ENCODE data around the gene NSMCE4A. TPM values are rescaled to one million over a fixed set of nuclear protein-coding genes. Genes with fewer than 3 reads are reported as not detected.

NSMCE4A gene
- total and polyA plus RNA-seq, 2 of the 8 experiments (the other 6 are each of a cell fraction or from before 2014, with no cell fraction given), result 48.6 to 66.0 TPM

DNA sequence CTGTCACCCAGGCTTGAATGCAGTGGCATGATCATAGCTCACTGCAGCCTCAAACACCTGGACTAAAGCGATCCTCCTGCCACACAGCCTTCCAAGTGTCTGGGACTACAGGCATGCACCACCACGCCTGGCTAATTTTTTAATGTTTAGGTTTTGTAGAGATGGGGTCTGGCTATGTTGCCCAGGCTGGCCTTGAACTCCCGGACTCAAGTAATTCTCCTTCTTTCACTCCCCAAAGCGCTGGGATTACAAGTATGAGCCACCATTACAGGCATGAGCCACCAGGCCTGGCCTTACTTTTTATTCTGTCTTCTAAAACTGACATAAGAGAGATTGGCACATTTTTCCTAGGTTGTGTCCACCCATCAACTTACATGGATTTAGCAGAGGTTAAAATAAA lies 47.3 kb upstream of the NSMCE4A start:
- no peak overlapping the region for H3K14ac ChIP-seq (ENCODE audit: insufficient read length)
- WGBS, 2 experiments (ENCODE audit: extremely low coverage in 1 of 2, insufficient coverage in 1 of 2, insufficient read length in 1 of 2, insufficient replicate concordance in 2 of 2, low coverage in 1 of 2, low lambda C conversion rate in 2 of 2, missing lambda C conversion rate in 1 of 2), result 81% methylated on average over 4 of the region's 4 CpGs; no CpG with 5 or more reads in 1 of the 2 experiments
- H3K9me3 ChIP-seq (ENCODE audit: insufficient read depth in 2 of 2, low read depth in 1 of 2, low read length in 1 of 2), result no peaks in the 10 kb centered on the region
- H3K27ac ChIP-seq (ENCODE audit: low read depth, low read length), result no peak overlapping the region
- no peak for FAIRE-seq
- no peaks in the 10 kb centered on the region for H3K36me3 ChIP-seq (ENCODE audit: control insufficient read depth in 2 of 4, insufficient read depth in 4 of 4, low read length in 3 of 4)
- no peaks in the 10 kb centered on the region for H3K79me1 ChIP-seq (ENCODE audit: low read depth, low read length)
- no peak overlapping the region for H2AFZ ChIP-seq (ENCODE audit: low read length)
- H2BK20ac ChIP-seq (ENCODE audit: low read length), result no peak overlapping the region
- H2BK15ac ChIP-seq (ENCODE audit: low read length), result no peak overlapping the region
- no peak overlapping the region for H4K91ac ChIP-seq (replicated peaks; ENCODE audit: insufficient read length, low read length)
- no peak overlapping the region for H3K56ac ChIP-seq (replicated peaks; ENCODE audit: insufficient read length, low read depth, low read length)
- H3K18ac ChIP-seq (ENCODE audit: extremely low read depth, low read length), result no peak overlapping the region
- H3K4me1 ChIP-seq (replicated peaks in 1 of 4; ENCODE audit: control insufficient read depth in 3 of 4, insufficient read depth in 4 of 4, low read length in 3 of 4), result peaks cover 0 to 8% (median 5%) of the 10 kb centered on the region in 4 experiments; a peak in 6 of 7 replicates
- no peak overlapping the region for H4K5ac ChIP-seq (ENCODE audit: insufficient read length, low read depth, low read length)
- no peak overlapping the region for H2AK5ac ChIP-seq (ENCODE audit: low read depth, low read length)
- H4K8ac ChIP-seq (ENCODE audit: extremely low read depth, insufficient read depth, low read length), result no peak overlapping the region
- H3K23me2 ChIP-seq (ENCODE audit: low read depth, low read length), result peaks cover 3% of the 10 kb centered on the region; the same call in 1 of the 2 replicates
- H2BK120ac ChIP-seq (replicated peaks; ENCODE audit: low read depth, low read length), result no peak overlapping the region
- no peak for DNase-seq (ENCODE audit: low read depth in 1 of 2, low spot score in 2 of 2)
- H4K20me1 ChIP-seq (replicated peaks in 1 of 2; ENCODE audit: control insufficient read depth in 1 of 2, insufficient read depth in 2 of 2, low read length in 2 of 2), result no peaks in the 10 kb centered on the region
- no peak overlapping the region for H3K23ac ChIP-seq (ENCODE audit: insufficient read length)
- CTCF ChIA-PET (ENCODE audit: partially characterized antibody), result no interaction called here
- no peak overlapping the region for H3K4me3 ChIP-seq (ENCODE audit: extremely low read depth in 1 of 4, insufficient read depth in 2 of 4, low read depth in 3 of 4, low read length in 4 of 4)
- POLR2A ChIA-PET (ENCODE audit: partially characterized antibody), result no interaction called here
- no peak overlapping the region for H3K4ac ChIP-seq (replicated peaks; ENCODE audit: insufficient read length, low read depth, low read length)
- H2BK12ac ChIP-seq (ENCODE audit: low read depth, low read length), result no peak overlapping the region
- H3K4me2 ChIP-seq (ENCODE audit: insufficient read depth in 1 of 2, low read depth in 2 of 2, low read length in 2 of 2), result no peak overlapping the region
- no peak overlapping the region for H3K9ac ChIP-seq (replicated peaks in 1 of 4; ENCODE audit: extremely low read depth in 1 of 4, low read depth in 3 of 4, low read length in 3 of 4)
- no peaks in the 10 kb centered on the region for H3K79me2 ChIP-seq (ENCODE audit: control insufficient read depth in 1 of 2, insufficient read depth in 2 of 2, low read length in 2 of 2)
- no peak overlapping the region for H2BK5ac ChIP-seq (ENCODE audit: low read depth, low read length)
- no peaks in the 10 kb centered on the region for H3K27me3 ChIP-seq (replicated peaks in 1 of 4; ENCODE audit: control insufficient read depth in 3 of 4, extremely low read depth in 1 of 4, insufficient read depth in 3 of 4, low read length in 3 of 4)
- TF ChIP-seq HDAC2 (IDR thresholded peaks at IDR 0.05; ENCODE audit: borderline replicate concordance in 1 of 2, low read depth in 2 of 2, low read length in 2 of 2) (no peak), PHF8 (conservative IDR thresholded peaks at IDR 0.05; ENCODE audit: low read depth, low read length) (no peak), TCF12 (IDR thresholded peaks at IDR 0.05; ENCODE audit: low read depth, low read length) (no peak), TAF1 (IDR thresholded peaks at IDR 0.05; ENCODE audit: low read depth, low read length) (no peak), SP4 (IDR thresholded peaks at IDR 0.05; ENCODE audit: low read length) (no peak), SP2 (IDR thresholded peaks at IDR 0.05; ENCODE audit: low read length) (no peak), BCL11A (IDR thresholded peaks at IDR 0.05; ENCODE audit: low read depth in 2 of 2, low read length in 2 of 2) (no peak), CHD1 (IDR thresholded peaks at IDR 0.05; ENCODE audit: low read depth, low read length) (no peak), HDAC6 (IDR thresholded peaks at IDR 0.05; ENCODE audit: low read depth, low read length) (no peak), TBP (IDR thresholded peaks at IDR 0.05; ENCODE audit: low read depth, low read length) (no peak), GTF2F1 (IDR thresholded peaks at IDR 0.05; ENCODE audit: borderline replicate concordance, low read depth, low read length) (no peak), CBX5 (IDR thresholded peaks at IDR 0.05; ENCODE audit: low read depth, low read length) (no peak)

Data from H1 (cell line).